Spleen (tissue), 11 donors: ENCODE results near the gene RNF180. TPM values are rescaled to one million over a fixed set of nuclear protein-coding genes. Genes with fewer than 3 reads are reported as not detected.

Experiments used
- DNase-seq: peaks from one replicate; pipeline ENCODE4 v3.0.0-alpha.2; 2020
- H3K27ac ChIP-seq, 8 donors: fragments of 200-600 bp; sonication (generic) in 7 of 8; 1 replicate in 4 of 8; 2 replicates in 4 of 8; pipeline versions ENCODE4 v1.5.0 to v1.8.0; 2016 to 2021; ENCODE audit warnings: inconsistent platforms in 4 of 8, mild to moderate bottlenecking in 4 of 8, moderate library complexity in 1 of 8
- H3K27me3 ChIP-seq, 7 donors: fragments of 200-600 bp; sonication (generic) in 6 of 7; replicated peaks in 1 of 7; 1 replicate in 4 of 7; 2 replicates in 3 of 7; pipeline versions ENCODE4 v1.5.0 to v1.8.0; 2016 to 2021; ENCODE audit warnings: inconsistent platforms in 3 of 7, mild to moderate bottlenecking in 1 of 7
- H3K36me3 ChIP-seq, 6 donors: fragments of 200-600 bp; sonication (generic) in 5 of 6; 1 replicate in 4 of 6; 2 replicates in 2 of 6; pipeline versions ENCODE4 v1.5.0 to v1.8.0; 2016 to 2021; ENCODE audit warnings: inconsistent platforms in 2 of 6
- H3K4me1 ChIP-seq, 6 donors: fragments of 200-600 bp; sonication (generic) in 5 of 6; 1 replicate in 3 of 6; 2 replicates in 3 of 6; pipeline versions ENCODE4 v1.5.0 to v1.8.0; 2016 to 2021; ENCODE audit warnings: inconsistent platforms in 3 of 6
- H3K4me3 ChIP-seq, 8 donors: fragments of 200-600 bp; sonication (generic) in 7 of 8; 1 replicate in 4 of 8; 2 replicates in 4 of 8; pipeline versions ENCODE4 v1.5.0 to v1.8.0; 2016 to 2021; ENCODE audit warnings: inconsistent platforms in 4 of 8, mild to moderate bottlenecking in 4 of 8, moderate library complexity in 2 of 8
- H3K9me3 ChIP-seq, 8 donors: fragments of 200-600 bp; sonication (generic) in 7 of 8; 1 replicate in 4 of 8; 2 replicates in 4 of 8; pipeline versions ENCODE4 v1.5.0 to v1.8.0; 2016 to 2021; ENCODE audit warnings: inconsistent platforms in 4 of 8
- POLR2A ChIP-seq, 3 donors: fragments of 450-650 bp; IDR thresholded peaks; one replicate each; pipeline ENCODE4 v1.5.1; 2017; ENCODE audit warnings: antibody characterized with exemption in 3 of 3, mild to moderate bottlenecking in 1 of 3
- POLR2AphosphoS5 ChIP-seq, 3 donors: sonication (generic); formaldehyde crosslinking; IDR thresholded peaks; one replicate each; pipeline ENCODE4 v1.5.1; 2017; ENCODE audit warnings: antibody characterized with exemption in 3 of 3
- WGBS, 5 donors: extraction: QIAGEN DNeasy Blood & Tissue Kit in 3 of 5; methylation state at CpG; one replicate each; pipeline versions ENCODE4 v1.1.5 to v1.1.7; 2013 to 2018; 5-methylcytosine and 5-hydroxymethylcytosine counted together
- intact Hi-C: fragments of 100-400 bp; cut with DNase I; formaldehyde crosslinking; loops from one replicate; pipeline ENCODE4 v1.15.0; 2023; ENCODE audit warnings: low total_unique reads
- polyA plus RNA-seq, 3 donors: library from polyadenylated mRNA; stranded (reverse); fragments of 200-250 nt; gene quantifications; one replicate each; pipeline ENCODE4 v1.2.1, GENCODE V29; 2013
- total RNA-seq, 7 donors: library from RNA; depleted of rRNA in 3 of 7; stranded (reverse); fragments of >200 nt in 3 of 7; fragmentation: NEBNext Ultra II Directional in 4 of 7; extraction: Animal tissue kit (Norgen Biotek cat#: 25700) in 4 of 7; gene quantifications; one replicate each; pipeline versions ENCODE4 v1.1.0 to v1.2.1, GENCODE V29; 2016 to 2021
- TF ChIP-seq, protein P1 (sequence below), 11 experiments: fragments of 200-600 bp in 7 of 11; fragments of 450-650 bp in 4 of 11; sonication (generic) in 4 of 11; IDR thresholded peaks in 8 of 11; conservative IDR thresholded peaks in 3 of 11; 1 replicate in 7 of 11; 2 replicates in 4 of 11; pipeline versions ENCODE4 v1.4.0 to v1.8.0; 2016 to 2021; ENCODE audit warnings: antibody characterized with exemption in 11 of 11, inconsistent platforms in 4 of 11, mild to moderate bottlenecking in 1 of 11
- donor health status: healthy with polysubstance abuse.
- donor health status: DM: no; HTN: no; CAD: no; lungs with moderate emphysema.
- donor health status: DM: no; HTN: no; CAD: no.
- donor health status: Bipolar disorder and iron deficiency.
- donor health status: healthy.
- donor health status: DM: no; HTN: no; CAD: no.
- donor health status: DM: yes; HTN: yes; CAD: no.

Gene RNF180
- total and polyA plus RNA-seq, 10 donors, result 0.72 to 18.3 (median 9.1) TPM

DNA sequence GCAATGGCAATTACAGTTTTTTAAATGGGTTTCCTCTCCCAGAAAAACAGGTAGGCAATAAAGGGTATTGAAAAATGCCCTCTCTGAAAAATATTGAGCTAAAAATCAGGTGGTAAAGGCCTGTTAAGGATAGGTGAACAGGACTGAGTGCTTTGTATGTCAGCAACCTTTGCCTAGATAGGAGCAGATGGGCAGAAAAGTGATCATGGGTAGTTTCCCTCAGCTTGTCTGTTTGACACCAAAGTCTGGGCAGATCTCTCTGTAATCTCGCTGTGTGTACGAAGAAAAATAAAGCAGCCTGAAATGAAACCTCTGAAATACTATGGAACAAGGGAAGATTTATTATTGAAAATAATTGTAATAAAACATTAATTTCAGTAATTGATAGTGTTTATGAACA lies 15.8 kb downstream of the RNF180 start:
- Histone ChIP-seq H3K36me3 (no peaks in the 10 kb centered on the region), H3K27ac (peak overlapping the region in 3 of 8 donors; percentile 10 to 60 (median 59)), H3K9me3 (no peaks in the 10 kb centered on the region), H3K4me3 (no peak overlapping the region), H3K27me3 (no peaks in the 10 kb centered on the region), H3K4me1 (peaks cover 0 to 7% (median 0%) of the 10 kb centered on the region in 6 donors)
- no peak for DNase-seq
- TF ChIP-seq POLR2AphosphoS5 (IDR thresholded peaks at IDR 0.05), result no peak
- TF ChIP-seq, protein P1, sequence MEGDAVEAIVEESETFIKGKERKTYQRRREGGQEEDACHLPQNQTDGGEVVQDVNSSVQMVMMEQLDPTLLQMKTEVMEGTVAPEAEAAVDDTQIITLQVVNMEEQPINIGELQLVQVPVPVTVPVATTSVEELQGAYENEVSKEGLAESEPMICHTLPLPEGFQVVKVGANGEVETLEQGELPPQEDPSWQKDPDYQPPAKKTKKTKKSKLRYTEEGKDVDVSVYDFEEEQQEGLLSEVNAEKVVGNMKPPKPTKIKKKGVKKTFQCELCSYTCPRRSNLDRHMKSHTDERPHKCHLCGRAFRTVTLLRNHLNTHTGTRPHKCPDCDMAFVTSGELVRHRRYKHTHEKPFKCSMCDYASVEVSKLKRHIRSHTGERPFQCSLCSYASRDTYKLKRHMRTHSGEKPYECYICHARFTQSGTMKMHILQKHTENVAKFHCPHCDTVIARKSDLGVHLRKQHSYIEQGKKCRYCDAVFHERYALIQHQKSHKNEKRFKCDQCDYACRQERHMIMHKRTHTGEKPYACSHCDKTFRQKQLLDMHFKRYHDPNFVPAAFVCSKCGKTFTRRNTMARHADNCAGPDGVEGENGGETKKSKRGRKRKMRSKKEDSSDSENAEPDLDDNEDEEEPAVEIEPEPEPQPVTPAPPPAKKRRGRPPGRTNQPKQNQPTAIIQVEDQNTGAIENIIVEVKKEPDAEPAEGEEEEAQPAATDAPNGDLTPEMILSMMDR (IDR thresholded peaks at IDR 0.05 in 8 of 11, conservative IDR thresholded peaks at IDR 0.05 in 3 of 11), result no peak
- no peak for TF ChIP-seq POLR2A (IDR thresholded peaks at IDR 0.05)
- intact Hi-C loops, result no loop called here
- WGBS, 5 donors, result 61 to 95% (median 72%) methylated on average over 2 of the region's 2 CpGs

DNA sequence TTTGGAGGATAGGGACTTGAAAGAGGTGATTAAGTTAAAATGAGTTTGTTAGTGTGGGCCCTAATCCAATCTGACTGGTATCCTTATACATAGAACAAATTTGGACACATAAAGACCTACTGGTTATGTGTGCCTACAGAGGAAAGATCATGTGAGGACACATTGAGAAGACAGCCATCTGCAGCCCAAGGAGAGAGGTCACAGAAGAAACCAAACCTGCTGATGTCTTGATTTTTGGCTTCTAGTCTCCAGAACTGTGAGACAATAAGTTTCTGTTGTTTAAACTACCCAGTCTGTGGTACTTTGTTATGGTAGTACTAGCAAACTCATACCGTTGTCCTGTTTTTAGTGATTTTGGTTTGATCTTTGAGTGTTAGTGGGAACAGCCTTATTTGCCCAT lies 18.3 kb downstream of the RNF180 start:
- Histone ChIP-seq H3K4me3 (no peak overlapping the region), H3K9me3 (no peaks in the 10 kb centered on the region), H3K27me3 (no peaks in the 10 kb centered on the region), H3K27ac (no peak overlapping the region), H3K36me3 (no peaks in the 10 kb centered on the region), H3K4me1 (peaks cover 0 to 7% (median 0%) of the 10 kb centered on the region in 6 donors)
- 92 to 96% (median 94%) methylated on average over 1 of the region's 1 CpG for WGBS, 5 donors
- intact Hi-C loops, result no loop called here
- TF ChIP-seq POLR2A (IDR thresholded peaks at IDR 0.05), result no peak
- TF ChIP-seq, protein P1 (IDR thresholded peaks at IDR 0.05 in 8 of 11, conservative IDR thresholded peaks at IDR 0.05 in 3 of 11), result no peak
- TF ChIP-seq POLR2AphosphoS5 (IDR thresholded peaks at IDR 0.05), result no peak
- DNase-seq, result no peak

DNA sequence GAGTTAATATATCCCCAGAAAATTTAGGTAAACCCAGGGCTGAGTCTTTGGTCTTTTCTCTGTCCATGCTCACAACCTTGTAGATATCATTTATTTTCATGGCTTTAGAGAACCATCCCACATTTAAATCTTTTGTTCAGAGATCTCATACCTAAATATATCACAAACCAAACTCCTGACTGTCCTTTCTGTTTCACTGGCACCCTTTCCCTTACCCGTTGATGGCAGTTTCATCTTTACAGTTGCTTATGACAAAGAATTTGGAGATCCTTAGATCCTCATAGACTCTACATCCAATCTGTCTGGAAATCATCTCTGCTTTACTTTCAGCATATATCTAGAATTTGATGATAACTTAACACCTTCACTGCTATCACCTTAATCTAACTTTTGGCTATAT lies 19.2 kb downstream of the RNF180 start:
- no peaks in the 10 kb centered on the region for H3K36me3 ChIP-seq
- TF ChIP-seq, protein P1 (IDR thresholded peaks at IDR 0.05 in 8 of 11, conservative IDR thresholded peaks at IDR 0.05 in 3 of 11), result no peak
- TF ChIP-seq POLR2AphosphoS5 (IDR thresholded peaks at IDR 0.05), result no peak
- TF ChIP-seq POLR2A (IDR thresholded peaks at IDR 0.05), result no peak
- no peak for DNase-seq
- no peak overlapping the region for H3K27ac ChIP-seq
- WGBS, 5 donors, result 81 to 89% (median 83%) methylated on average over 1 of the region's 1 CpG
- no peak overlapping the region for H3K4me3 ChIP-seq
- H3K27me3 ChIP-seq, result no peaks in the 10 kb centered on the region
- H3K4me1 ChIP-seq, result peaks cover 0 to 7% (median 0%) of the 10 kb centered on the region in 6 donors
- intact Hi-C loops, result no loop called here
- no peaks in the 10 kb centered on the region for H3K9me3 ChIP-seq

DNA sequence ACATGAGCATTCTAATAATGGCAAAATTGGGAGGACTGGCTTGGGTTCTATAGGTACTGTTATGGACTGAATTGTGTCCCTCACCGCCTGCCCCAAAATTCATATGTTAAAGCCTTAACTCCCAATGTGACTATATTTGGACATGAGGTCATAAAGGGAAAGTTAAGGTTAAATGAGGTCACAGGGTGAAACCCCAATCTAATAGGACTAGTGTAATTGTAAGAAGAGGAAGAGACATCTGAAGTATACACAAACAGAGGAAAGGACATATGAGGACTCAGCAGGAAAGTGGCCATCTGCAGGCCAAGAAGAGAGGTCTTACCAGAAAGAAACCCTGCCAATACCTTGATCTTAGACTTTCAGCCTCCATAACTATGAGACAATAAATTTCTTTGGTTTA lies 23.1 kb downstream of the RNF180 start:
- Histone ChIP-seq H3K9me3 (no peaks in the 10 kb centered on the region), H3K4me3 (no peak overlapping the region), H3K27ac (no peak overlapping the region), H3K36me3 (no peaks in the 10 kb centered on the region), H3K4me1 (no peaks in the 10 kb centered on the region), H3K27me3 (no peaks in the 10 kb centered on the region)
- TF ChIP-seq, protein P1 (IDR thresholded peaks at IDR 0.05 in 8 of 11, conservative IDR thresholded peaks at IDR 0.05 in 3 of 11), result no peak
- TF ChIP-seq POLR2A (IDR thresholded peaks at IDR 0.05) (no peak), POLR2AphosphoS5 (IDR thresholded peaks at IDR 0.05) (no peak)
- DNase-seq, result no peak
- intact Hi-C loops, result no loop called here
- WGBS, 5 donors, result 90 to 100% (median 96%) methylated on average over 1 of the region's 1 CpG
